HG03575 (cell line): ENCODE data around the gene SORCS2.

Source experiments
- ATAC-seq: cut with Tn5 transposase; IDR thresholded peaks from one replicate; pipeline ENCODE4 v1.9.1; 2021; ENCODE audit not compliant: unreplicated experiment, insufficient number of reproducible peaks, low FRiP score; ENCODE audit errors: extremely low read depth

The SORCS2 gene

DNA sequence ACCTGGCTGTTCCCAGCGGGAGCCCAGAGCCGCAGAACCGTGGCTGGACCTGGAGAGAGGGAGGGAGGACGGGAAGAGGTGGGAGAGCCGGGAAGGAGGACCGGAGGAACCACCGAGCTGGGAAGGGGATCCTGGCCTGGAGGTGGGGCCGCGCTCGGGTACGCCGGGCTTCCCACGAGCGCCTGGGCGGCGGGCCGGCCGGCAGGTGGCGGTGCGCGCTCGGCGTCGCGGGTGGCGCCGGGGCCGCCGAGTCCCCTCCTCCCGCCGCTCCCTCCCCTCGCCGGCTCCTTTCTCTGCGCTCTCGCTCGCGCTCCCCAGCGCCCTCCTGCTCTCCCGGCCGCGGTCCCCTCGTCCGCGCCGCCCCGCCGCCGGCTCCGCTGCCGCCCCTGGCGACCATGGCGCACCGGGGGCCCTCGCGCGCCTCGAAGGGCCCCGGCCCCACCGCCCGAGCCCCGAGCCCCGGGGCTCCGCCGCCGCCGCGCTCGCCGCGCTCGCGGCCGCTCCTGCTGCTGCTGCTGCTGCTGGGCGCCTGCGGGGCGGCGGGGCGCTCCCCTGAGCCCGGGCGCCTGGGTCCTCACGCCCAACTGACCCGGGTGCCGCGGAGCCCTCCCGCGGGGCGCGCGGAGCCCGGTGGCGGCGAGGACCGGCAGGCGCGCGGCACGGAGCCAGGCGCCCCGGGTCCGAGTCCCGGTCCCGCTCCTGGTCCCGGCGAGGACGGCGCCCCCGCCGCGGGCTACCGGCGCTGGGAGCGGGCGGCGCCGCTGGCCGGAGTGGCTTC, at the start of gene SORCS2:
Gene SORCS2 (plus strand): TSS at position 287 of the 778 bp plus-strand sequence.
- ATAC-seq = no peak

DNA sequence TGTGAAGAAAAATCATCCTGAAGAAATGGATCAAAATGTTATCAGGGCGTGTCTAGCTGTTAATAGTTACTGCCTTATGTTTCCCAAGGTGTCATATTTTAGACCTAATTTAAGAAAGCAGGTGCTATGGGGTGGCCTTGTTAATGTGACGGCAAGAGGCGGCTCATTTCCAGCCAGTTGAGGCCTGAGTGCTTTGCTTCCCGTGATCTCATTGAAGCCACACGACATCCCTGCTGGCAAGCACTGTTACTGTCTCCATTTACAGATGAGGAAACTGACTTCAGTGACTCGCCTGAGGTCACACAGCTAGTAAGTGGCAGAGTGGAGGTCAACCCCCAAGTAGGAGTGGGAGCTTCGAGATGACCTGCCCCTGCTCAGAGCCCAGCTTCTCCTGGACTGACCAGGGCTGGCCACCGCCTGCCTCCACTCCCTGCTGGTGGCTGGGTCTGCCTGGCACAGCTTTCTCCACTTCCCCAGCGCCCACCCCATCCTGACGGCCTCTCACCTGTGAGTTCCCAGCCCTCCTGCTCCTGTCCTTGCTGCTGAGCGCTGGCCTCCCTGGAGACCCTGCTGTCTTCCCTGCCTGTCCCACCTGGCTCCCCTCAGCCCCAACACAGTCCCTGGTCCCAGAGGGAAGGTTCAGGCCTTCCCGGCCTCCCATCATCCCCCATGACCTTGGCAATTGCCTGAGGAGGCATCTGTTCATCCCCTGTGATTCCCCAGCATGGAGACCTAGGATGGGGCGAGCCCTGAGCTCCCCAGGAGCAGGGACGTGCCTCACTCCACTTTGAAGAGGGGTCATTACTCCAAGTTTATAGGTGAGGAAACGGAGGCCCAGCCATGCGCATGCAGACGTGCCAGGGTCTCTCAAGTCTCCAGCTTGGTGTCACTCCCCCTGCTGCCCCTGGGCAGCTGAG, 47.7 kb upstream of the SORCS2 start:
- no peak for ATAC-seq

DNA sequence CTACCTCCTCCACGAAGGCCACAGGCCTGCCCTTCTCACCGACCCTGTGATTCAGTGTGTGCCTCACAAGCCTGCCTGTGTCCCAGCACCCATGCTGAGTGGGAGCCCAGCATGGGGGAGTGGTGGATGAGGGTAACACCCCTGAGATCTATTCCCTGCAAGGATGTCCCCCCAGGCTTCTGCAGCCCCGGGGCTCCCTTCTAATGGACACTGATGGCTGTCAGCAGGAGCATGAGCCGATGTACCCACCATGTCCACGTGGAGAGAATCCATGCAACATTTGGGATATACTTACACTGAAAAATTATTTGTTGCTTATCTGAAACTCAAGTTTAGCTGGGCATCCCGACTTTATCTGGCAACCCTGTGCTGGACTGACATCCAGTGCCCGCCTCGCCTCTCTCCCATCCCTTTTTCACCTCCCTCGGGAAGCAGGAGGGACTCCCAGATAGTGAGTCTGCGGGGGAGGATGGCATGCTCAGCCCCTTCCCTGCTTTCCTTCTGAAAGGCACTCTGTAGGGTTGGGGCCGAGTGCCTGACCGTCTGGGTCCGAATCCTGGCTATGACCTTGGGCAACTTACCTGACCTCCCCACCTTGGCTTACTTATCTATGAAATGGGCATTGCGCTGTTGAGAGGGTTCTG, 46.9 kb upstream of the SORCS2 start:
- no peak for ATAC-seq

DNA sequence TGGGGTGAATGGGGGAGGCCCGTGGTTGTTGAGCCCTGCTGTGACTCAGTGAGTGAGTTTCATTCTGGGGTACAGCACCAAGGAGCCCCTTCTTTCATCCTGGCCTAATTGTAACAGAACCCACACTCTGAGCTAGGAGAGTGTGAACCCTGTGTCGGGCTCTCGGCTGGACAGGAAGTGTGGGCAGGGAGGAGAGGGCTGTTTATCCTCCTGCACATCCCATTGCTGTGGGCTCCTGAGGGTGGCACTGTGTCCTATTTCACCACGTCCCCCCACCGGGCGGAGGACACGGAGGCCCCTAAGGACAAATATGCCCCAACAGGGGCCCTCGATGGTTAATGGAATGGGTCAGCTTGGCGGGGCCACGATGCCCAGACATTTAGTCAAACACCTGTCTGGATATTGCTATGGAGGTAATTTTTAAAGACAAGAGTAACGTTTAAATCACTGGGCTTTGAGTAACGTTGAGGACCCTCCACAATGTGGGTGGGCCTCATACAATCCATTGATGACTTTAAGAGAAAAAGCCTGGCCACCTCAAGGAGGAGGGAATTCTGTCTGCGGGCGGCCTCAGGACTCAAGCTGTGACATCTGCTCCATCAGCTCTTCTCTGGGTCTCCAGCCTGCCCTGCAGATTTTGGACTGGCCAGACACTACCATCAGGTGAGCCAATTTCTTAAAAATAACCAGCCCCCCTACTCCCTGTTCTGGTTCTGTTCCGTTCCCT, 46.1 kb upstream of the SORCS2 start:
- ATAC-seq = no peak

DNA sequence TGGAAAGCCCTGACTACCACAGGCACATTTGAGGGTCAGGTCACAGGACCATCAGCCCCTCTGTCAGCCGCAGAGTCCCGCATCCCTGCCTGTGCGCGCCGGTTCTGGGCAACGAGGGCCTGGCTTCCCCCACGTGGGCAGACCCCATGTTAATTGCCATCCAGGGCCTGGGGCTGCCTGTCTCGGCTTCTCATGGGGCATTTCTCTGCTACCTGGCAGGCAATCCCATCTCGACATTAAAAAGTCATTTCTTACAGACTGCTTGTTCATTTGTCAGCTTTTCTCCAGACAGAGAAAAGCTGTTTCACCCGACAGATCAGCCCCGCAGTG, 45.6 kb upstream of the SORCS2 start:
- ATAC-seq = no peak

DNA sequence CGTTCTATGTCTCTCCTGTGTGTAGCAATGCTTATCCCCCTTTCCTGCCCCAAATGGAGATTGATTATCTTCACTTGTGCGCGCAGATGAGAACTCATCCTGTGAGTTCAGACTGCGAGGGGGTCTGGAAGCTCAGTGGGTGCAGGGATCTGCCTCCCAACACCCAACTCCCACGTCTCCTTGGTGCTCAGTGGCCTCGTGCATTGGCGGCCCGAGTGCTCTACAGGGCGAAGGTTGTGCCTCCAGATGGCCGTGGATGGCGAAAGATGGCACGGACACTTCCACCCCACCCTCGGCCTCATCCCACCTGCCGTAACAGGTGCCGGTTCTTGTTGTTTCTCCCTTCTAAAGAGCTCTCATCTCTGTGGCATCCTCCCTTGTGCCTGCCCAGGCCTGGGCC, 45.1 kb upstream of the SORCS2 start:
- ATAC-seq = no peak

DNA sequence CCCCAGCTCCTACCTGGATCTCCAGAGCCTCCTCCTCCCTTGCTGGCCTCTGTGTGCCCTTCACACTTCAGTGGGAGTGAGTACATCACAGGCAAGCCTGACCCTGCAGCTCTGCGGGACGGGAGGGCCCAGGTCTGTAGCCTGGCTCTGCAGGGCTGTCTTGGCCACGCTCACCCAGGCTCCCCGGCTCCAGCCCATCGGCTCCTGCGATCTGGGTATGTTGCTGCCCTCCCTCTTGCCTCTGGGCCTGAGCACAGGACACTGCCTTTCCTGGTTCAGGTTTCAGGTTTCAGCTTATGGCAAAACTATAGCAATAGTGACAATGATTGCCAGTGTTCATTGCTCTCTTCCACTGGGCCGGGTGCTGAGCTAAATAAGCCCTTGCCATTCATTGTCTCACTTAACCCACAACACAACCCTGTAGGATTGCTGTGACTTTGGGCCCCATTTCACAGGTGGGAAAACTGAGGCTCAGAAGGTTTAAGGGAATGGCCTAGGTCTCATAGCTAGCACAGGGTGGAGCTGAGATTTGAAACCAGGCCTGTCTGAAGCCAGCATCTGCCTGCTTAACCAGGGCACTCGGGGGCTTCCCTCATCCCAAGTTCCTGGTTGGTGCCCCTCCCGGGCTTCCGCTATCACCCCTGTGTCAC, 44.6 kb upstream of the SORCS2 start:
- no peak for ATAC-seq

DNA sequence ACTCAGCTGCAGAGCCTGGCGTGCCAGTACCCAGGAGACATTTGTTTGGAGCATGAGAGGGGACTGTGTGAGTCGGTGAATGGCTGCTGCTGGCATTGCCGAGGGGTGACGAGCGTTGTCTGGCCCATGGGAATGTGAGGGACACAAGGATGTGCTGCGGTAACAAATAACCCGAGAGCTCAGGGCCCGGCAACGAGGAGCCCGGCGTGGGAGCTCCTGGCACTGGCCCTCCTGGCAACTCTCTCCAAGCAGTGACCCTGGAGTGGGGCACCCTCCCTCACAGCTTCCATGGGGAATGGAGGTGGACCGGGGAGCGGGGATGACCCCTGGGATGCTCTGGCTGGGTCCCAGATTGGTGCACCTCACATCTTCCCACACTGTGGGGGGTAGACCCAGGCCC, 44.0 kb upstream of the SORCS2 start:
- ATAC-seq = no peak

DNA sequence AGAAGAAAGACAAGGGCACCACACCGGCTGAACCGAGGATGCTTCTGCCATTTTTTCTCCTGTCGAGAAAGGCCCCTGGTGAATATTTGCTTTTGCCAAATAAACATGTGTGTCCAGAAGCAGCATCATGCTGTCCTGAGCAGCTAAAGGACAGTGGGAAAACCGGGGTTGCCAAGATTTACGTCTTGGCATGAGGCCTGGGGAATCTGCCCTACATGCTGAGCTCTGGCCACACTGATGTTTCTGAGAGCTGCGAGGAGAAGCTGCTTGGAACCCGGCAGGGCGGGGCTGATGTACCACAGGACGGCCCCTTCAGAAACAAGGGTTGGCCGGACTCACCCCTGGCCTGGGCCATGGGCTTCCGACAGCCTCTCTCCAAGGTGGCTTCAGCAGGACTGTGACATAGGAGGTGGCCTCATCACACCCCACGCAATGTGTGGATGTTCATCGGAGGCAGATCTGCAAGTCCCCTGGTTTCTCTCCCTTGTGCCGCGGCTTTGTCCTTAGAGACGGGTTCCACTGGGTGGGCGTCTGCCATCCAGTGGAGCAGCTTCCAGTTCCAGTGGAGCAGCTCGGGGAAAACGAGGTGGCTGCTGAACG, 42.2 kb upstream of the SORCS2 start:
- no peak for ATAC-seq

DNA sequence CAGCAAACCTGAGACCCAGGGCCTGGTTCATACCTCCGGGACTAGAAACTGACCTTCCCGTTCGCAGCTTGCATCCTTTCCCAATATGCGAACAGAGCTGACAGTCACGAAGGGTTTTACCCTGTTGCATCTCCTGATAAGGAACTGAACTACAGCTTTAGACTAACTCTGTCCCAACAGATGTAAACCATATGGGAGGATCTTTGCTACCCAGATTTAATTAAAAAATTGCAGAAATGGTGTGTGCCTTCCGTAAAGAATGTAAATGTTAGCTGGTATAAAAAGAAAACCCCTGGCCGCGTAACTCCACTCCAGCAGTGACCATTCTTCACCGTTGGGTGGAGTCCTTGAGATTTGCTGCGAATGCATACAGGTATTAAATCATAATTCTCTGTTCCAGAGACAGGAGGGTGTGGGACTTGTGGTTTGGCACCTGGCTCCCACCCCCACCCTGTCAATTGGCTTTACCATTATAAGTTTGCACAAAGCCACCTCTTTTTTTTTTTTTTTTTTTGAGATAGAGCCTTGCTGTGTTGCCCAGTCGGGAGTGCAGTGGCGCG, 40.6 kb upstream of the SORCS2 start:
- no peak for ATAC-seq

DNA sequence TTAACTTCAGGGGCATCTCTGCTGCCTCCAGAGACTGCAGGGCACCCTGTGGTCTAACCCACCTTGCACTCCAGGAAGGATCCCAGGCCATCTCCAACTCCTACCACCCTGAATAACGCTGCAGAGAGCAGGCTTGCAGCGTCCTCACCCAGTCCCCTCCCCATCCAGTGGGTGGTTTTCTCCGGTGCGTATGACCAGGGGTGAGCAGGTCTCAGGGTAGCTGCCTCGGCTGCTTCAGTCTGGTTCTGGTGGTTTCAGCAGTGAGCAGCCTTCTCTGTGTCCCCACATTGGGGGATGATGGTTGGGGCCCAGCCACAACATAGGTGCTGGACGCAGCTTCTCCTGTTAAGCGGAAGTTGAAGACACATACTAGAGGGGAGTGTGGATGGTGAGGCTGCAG, 38.6 kb upstream of the SORCS2 start:
- ATAC-seq = no peak

DNA sequence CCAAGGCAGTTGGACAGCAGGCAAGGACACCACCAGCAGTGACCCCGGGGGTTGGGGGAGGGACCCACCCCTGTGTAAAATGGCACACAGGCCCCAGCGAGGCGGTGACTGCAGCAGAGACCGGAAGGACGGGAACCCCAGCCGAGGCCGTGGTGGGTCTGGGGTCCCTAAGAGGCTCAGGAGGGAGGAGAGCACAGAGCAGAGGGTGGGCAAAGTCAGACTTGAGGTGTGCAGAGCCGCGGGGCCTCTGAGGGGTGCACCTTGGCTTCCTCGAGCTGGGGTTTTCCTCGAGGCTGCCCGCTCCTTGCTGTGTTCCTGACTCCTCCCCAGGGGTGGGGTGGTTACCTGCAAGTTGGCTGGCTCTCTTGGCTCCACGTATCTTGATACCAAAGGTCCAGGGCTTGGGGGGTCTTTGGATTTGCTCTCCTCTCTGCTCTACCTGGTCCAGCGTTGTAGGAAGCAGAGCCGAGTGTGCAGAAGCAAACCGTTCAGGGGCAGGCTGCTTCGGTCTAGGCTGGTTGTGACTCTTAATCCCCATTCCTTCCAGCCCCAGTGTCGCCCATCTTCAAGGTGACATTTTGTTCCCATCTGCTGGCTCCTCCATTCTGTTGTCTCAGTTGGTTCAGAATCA, 37.9 kb upstream of the SORCS2 start:
- no peak for ATAC-seq

DNA sequence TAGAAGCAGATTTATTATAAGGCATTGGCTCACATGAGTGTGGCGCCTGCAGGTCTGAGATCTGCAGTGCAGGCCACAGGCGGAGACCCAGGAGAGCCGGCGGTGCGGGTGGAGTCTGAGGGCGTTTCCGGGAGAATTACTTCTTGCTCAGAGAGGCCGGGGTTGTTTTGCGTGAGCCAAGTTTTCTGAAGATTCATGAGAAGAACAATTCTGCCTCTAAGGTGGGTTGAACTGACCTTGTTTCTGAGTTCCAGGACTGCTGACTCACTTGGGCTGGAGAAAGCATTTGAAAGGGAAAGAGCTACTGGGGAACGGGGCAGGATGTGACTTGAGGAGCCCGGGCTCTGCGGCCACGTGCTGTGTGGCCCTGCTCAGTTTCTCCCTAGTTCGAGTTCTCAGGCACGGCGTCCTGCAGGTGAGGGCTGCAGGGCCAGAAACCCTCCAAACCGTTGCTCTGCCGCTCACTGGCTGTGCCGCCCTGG, 36.7 kb upstream of the SORCS2 start:
- ATAC-seq = no peak

DNA sequence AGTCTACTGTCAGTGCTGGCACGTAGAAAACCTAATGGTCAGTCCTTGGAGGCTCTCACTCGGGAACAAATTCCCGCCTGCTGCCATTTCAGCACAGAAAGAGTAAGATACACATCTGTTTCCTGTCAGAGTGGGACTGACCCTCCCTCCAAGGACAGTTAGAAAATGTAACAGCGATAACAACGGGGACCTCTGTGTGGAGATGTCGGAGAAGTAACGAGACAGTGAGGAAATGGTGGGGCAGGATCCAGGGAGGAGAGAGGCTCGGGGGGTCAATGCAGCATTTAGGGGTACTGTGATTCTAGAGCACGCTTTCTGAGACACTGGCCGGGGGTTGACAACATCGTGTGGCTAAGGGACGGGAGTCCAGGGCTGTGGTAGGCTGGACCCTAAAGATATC, 36.0 kb upstream of the SORCS2 start:
- no peak for ATAC-seq

DNA sequence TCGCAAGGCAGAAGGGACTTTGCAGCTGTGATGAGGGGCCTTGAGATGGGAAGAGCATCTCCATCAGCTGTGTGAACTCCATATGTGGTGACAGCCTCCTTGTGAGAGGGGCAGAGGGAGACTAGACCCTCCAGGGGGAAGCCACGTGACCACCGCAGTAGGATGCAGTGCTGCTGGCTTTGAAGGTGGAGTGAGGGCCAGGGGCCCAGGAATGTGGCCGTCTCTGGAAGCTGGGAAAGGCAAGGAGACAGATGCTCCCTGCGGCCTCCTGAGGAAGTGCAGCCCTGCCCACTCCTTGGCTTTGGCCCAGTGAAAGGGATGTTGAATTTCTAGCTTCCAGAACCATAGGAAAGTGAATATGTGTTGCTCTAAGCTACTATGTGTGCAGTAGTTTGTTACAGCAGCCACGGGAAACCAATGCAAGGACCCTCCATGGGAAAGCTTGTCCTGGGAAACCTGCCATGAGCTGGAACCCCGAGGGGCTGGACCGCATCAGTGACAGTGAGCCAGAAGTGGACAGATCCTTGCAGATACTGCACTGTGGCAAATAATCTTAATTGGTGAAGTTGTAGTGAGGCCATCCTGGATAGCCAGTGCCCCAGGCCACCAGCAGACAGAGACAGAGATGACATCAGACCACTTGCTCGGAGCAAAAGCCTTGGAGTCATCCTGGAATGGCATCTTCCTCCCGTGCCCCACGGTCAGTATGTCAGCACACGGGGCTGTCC, 35.4 kb upstream of the SORCS2 start:
- ATAC-seq = no peak

DNA sequence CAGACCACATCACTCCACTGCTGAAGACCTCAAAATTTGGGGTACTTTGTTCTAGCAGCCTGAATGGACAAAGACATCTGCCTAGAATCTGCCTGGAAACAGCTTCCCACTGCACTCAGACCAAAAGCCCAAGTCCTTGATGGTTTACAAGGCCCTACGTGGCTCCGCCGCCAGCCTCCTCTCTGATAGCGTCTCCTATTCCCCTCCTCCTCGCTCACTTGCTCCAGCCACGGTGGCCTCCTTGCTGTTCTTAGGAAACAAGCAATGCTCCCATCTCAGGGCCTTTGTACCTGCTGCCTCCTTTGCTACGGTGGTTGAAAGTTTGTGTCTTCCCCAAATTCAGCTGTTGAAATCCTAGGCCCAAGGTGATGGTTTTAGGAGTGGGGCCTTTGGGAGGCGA, 34.7 kb upstream of the SORCS2 start:
- no peak for ATAC-seq
